Panc1 (cell line): ENCODE measurements around the gene PROM1.

ENCODE experiments used
- CTCF ChIP-seq: fragments of 450-650 bp; IDR thresholded peaks from 2 replicates; pipeline ENCODE4 v1.5.1; 2017; ENCODE audit warnings: mild to moderate bottlenecking
- POLR2AphosphoS5 ChIP-seq: IDR thresholded peaks from 2 replicates; pipeline ENCODE4 v1.6.1; 2012; ENCODE audit warnings: mild to moderate bottlenecking, low read depth, low read length, moderate library complexity

DNA sequence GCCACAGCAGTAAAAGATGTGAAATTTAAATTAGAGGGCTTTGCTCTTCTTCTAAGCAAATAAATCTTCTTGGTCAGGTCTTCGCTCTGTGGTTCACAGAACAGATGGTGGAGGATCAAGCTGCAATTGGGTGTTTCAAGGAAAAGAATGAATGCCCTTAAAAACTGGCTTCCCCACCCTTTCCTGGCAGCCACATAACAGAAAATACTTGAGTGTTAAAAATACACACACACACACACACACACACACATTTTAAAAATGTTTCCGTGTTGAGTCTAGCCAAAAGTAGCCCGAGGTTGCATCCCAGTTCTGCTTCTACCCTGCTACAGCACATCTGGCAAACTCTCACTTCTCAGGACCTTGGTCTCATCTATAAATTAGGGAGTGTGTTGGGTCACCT, 64.2 kb downstream of the PROM1 start:
- TF ChIP-seq CTCF (no peak), POLR2AphosphoS5 (no peak)
